GF-D8 (cell line): Measurements from ENCODE around the gene CTSE.
A peak's percentile ranks its signal among the peaks of the same experiment; 100 is the strongest.
"Not testable (repeated sequence)": the region's sequence is repeated elsewhere in the genome, so short reads cannot be mapped to it uniquely, and the experiment has no call there.

Experiments used
- DNase-seq: peaks from one replicate; lab custom pipeline; 2025; lab: John Stamatoyannopoulos, UW

The CTSE gene

GRCh38 chr1:206014601-206015000 lies 9.1 kb downstream of the CTSE start:
- no peak for DNase-seq

- DNase-seq, result no peak
Observed at GRCh38 chr1:206013026-206013795, 10.5 kb downstream of the CTSE start.

- DNase-seq, result peak; percentile 99
Observed at GRCh38 chr1:206012086-206012859, 11.4 kb downstream of the CTSE start.

GRCh38 chr1:206011057-206011456 lies 12.6 kb downstream of the CTSE start:
- no peak for DNase-seq

- DNase-seq, result no peak
Observed at GRCh38 chr1:206010060-206010459, 13.6 kb downstream of the CTSE start.

GRCh38 chr1:206006946-206007345 lies 16.7 kb downstream of the CTSE start:
- DNase-seq, result no peak

GRCh38 chr1:206005778-206006180 lies 17.9 kb downstream of the CTSE start:
- DNase-seq, result no peak

GRCh38 chr1:206005234-206005633 lies 18.5 kb downstream of the CTSE start:
- no peak for DNase-seq

- DNase-seq, result no peak
Observed at GRCh38 chr1:206004826-206005225, 18.9 kb downstream of the CTSE start.

- no peak for DNase-seq
Observed at GRCh38 chr1:206003854-206004800, 19.6 kb downstream of the CTSE start.

GRCh38 chr1:206002871-206003801 lies 20.6 kb downstream of the CTSE start, which contains the start of gene RAB7B:
Gene RAB7B, minus strand, starts transcription at chr1:206003395. Its CDS starts 9,260 bp downstream, at chr1:205994135.
- DNase-seq, result peak; percentile 63

- no peak for DNase-seq
Observed at GRCh38 chr1:206002160-206002559, 21.5 kb downstream of the CTSE start.

- peak; percentile 60 for DNase-seq
Observed at GRCh38 chr1:206001476-206001888, 22.2 kb downstream of the CTSE start.

GRCh38 chr1:206000641-206001339 lies 22.9 kb downstream of the CTSE start:
- no peak for DNase-seq

GRCh38 chr1:205998457-205999241 lies 25.0 kb downstream of the CTSE start:
- DNase-seq, result no peak

GRCh38 chr1:205996641-205997040 lies 27.1 kb downstream of the CTSE start:
- DNase-seq, result not testable (repeated sequence)

- DNase-seq, result no peak
Observed at GRCh38 chr1:205994346-205994745, 29.3 kb downstream of the CTSE start.

- DNase-seq, result no peak
Observed at GRCh38 chr1:205993068-205993467, 30.6 kb downstream of the CTSE start.

GRCh38 chr1:205992218-205992882 lies 31.3 kb downstream of the CTSE start:
- no peak for DNase-seq
